SK-N-SH treated with all-trans-retinoic acid at 6 μM for 48 hours (cell line): Measurements from ENCODE around the gene SLC4A5.

ENCODE experiments used
- CREB5 ChIP-seq: fragments of 250-450 bp; sonication (Bioruptor Pico); IDR thresholded peaks from 2 replicates; pipeline ENCODE4 v1.5.1; 2020; ENCODE audit warnings: low read depth, mild to moderate bottlenecking, moderate library complexity
- CSRNP3 ChIP-seq: fragments of 250-450 bp; sonication (Bioruptor Pico); IDR thresholded peaks from 2 replicates; pipeline ENCODE4 v1.5.1; 2021; ENCODE audit warnings: mild to moderate bottlenecking, moderate library complexity
- ESRRG ChIP-seq: fragments of 250-450 bp; sonication (Bioruptor Pico); IDR thresholded peaks from 2 replicates; pipeline ENCODE4 v1.6.1; 2021; ENCODE audit warnings: mild to moderate bottlenecking
- GLIS3 ChIP-seq: fragments of 250-450 bp; sonication (Bioruptor Pico); IDR thresholded peaks from 2 replicates; pipeline ENCODE4 v1.5.0; 2020; ENCODE audit warnings: mild to moderate bottlenecking, moderate library complexity
- RARB ChIP-seq: fragments of 250-450 bp; sonication (Bioruptor Pico); IDR thresholded peaks from 2 replicates; pipeline ENCODE4 v1.8.0; 2021; ENCODE audit warnings: mild to moderate bottlenecking, moderate library complexity
- TOX ChIP-seq: fragments of 250-450 bp; sonication (Bioruptor Pico); IDR thresholded peaks from 2 replicates; pipeline ENCODE4 v1.8.0; 2021; ENCODE audit warnings: mild to moderate bottlenecking, moderate library complexity, borderline replicate concordance
- ZC3H10 ChIP-seq: fragments of 250-450 bp; sonication (Bioruptor Pico); IDR thresholded peaks from 2 replicates; pipeline ENCODE4 v1.5.1; 2021; ENCODE audit warnings: mild to moderate bottlenecking, moderate library complexity
- ZFP3 ChIP-seq: fragments of 250-450 bp; sonication (Bioruptor Pico); IDR thresholded peaks from 2 replicates; pipeline ENCODE4 v1.5.0; 2020; ENCODE audit warnings: mild to moderate bottlenecking, moderate library complexity
- ZNF565 ChIP-seq: fragments of 450-650 bp; formaldehyde crosslinking; conservative IDR thresholded peaks from 2 replicates; pipeline ENCODE4 v1.5.0; 2020; ENCODE audit warnings: low read depth, mild to moderate bottlenecking, moderate library complexity
- ZNF8 ChIP-seq: fragments of 450-650 bp; formaldehyde crosslinking; IDR thresholded peaks from 2 replicates; pipeline ENCODE4 v1.5.0; 2020; ENCODE audit warnings: mild to moderate bottlenecking, moderate library complexity

GRCh38 chr2:74252862-74253261 lies 90.4 kb downstream of the SLC4A5 start:
- no peak for TF ChIP-seq CSRNP3
- TF ChIP-seq TOX (CRISPR knock-in tag), result no peak
- TF ChIP-seq ZFP3 (CRISPR knock-in tag), result no peak
- no peak for TF ChIP-seq ZNF565 (CRISPR knock-in tag)
- TF ChIP-seq RARB (CRISPR knock-in tag), result no peak
- TF ChIP-seq GLIS3 (CRISPR knock-in tag), result no peak
- no peak for TF ChIP-seq CREB5 (CRISPR knock-in tag)
- no peak for TF ChIP-seq ZC3H10
- no peak for TF ChIP-seq ZNF8 (CRISPR knock-in tag)
- no peak for TF ChIP-seq ESRRG
